ENCODE data around the gene PLCL2.

Gene PLCL2

GRCh38 chr3:17023006-17023664, 138.4 kb downstream of the PLCL2 start:
- DNase-seq (ENCODE audit: insufficient read length, low spot score) (no peak), FAIRE-seq (peak; percentile 87)
- TF ChIP-seq PAX5 (IDR thresholded peaks at IDR 0.05; ENCODE audit: insufficient read depth, low read length, severe bottlenecking) (no peak), TAF1 (IDR thresholded peaks at IDR 0.05; ENCODE audit: low read depth, low read length) (no peak), POLR2A (IDR thresholded peaks at IDR 0.05; ENCODE audit: low read depth, low read length) (no peak), POU2F2 (IDR thresholded peaks at IDR 0.05; ENCODE audit: low read depth, low read length) (no peak), POLR2AphosphoS5 (IDR thresholded peaks at IDR 0.05; ENCODE audit: low read depth, low read length) (no peak), SPI1 (IDR thresholded peaks at IDR 0.05; ENCODE audit: low read depth, low read length) (no peak)

GRCh38 chr3:17025594-17026139, 140.9 kb downstream of the PLCL2 start:
- FAIRE-seq: peak; percentile 43
- TF ChIP-seq POU2F2 (IDR thresholded peaks at IDR 0.05; ENCODE audit: low read depth, low read length): no peak
- no peak for DNase-seq (ENCODE audit: insufficient read length, low spot score)

DNA sequence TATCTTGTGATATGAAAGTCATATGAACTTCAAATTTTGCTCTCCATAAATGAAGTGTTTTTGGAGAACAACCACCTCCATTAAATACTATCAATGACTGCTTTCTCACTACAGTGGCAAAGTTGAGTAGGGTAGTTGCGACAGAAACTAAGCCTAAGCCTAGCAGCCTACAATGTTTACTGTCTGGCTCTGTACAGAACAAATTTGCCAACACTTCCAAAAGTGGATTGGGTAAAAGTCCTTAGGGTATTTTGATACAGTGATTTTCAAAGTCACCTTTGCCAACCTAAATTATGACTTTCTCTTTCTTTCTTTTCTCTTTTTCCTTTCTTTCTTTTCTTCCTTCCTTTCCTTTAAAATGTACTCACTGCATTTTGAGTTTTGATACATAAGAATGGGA, 142.6 kb downstream of the PLCL2 start:
- no peak for TF ChIP-seq TAF1 (IDR thresholded peaks at IDR 0.05; ENCODE audit: low read depth, low read length)
- DNase-seq (ENCODE audit: insufficient read length, low spot score): no peak
- FAIRE-seq: no peak

- TF ChIP-seq TAF1 (IDR thresholded peaks at IDR 0.05; ENCODE audit: low read depth, low read length): no peak
- TF ChIP-seq POLR2A (IDR thresholded peaks at IDR 0.05; ENCODE audit: low read depth, low read length): no peak
- TF ChIP-seq POU2F2 (IDR thresholded peaks at IDR 0.05; ENCODE audit: low read depth, low read length): no peak
- no peak for TF ChIP-seq PAX5 (IDR thresholded peaks at IDR 0.05; ENCODE audit: insufficient read depth, low read length, severe bottlenecking)
- TF ChIP-seq POLR2AphosphoS5 (IDR thresholded peaks at IDR 0.05; ENCODE audit: low read depth, low read length): no peak
- TF ChIP-seq SPI1 (IDR thresholded peaks at IDR 0.05; ENCODE audit: low read depth, low read length): no peak
- no peak for DNase-seq (ENCODE audit: insufficient read length, low spot score)
- no peak for FAIRE-seq
Measured at GRCh38 chr3:17028363-17028762, 143.6 kb downstream of the PLCL2 start.

DNA sequence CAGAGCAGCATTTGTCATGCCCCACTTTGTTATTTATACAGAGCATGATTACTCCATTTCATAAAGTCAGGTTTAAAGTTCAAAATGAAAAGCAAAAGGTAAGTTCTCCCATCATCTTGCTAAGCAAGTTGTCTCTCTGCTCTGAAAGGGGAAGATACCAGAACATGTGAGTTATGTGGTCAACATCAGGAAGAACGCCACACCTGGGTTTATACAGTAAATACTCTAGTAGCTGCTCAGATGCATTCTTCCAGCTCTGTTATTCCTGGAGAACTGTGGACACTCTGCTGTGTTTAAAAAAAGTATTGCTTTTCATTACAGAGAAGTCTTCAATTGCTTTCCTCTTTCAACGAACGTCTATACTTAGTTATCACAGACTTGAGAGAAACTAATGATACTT, 145.7 kb downstream of the PLCL2 start:
- TF ChIP-seq POLR2A (IDR thresholded peaks at IDR 0.05; ENCODE audit: low read depth, low read length): no peak
- no peak for TF ChIP-seq PAX5 (IDR thresholded peaks at IDR 0.05; ENCODE audit: insufficient read depth, low read length, severe bottlenecking)
- no peak for TF ChIP-seq POLR2AphosphoS5 (IDR thresholded peaks at IDR 0.05; ENCODE audit: low read depth, low read length)
- TF ChIP-seq TAF1 (IDR thresholded peaks at IDR 0.05; ENCODE audit: low read depth, low read length): no peak
- no peak for TF ChIP-seq SPI1 (IDR thresholded peaks at IDR 0.05; ENCODE audit: low read depth, low read length)
- no peak for TF ChIP-seq POU2F2 (IDR thresholded peaks at IDR 0.05; ENCODE audit: low read depth, low read length)
- no peak for DNase-seq (ENCODE audit: insufficient read length, low spot score)
- FAIRE-seq: peak; percentile 65

GRCh38 chr3:17030956-17031652, 146.3 kb downstream of the PLCL2 start:
- TF ChIP-seq SPI1 (IDR thresholded peaks at IDR 0.05; ENCODE audit: low read depth, low read length) (no peak), POLR2A (IDR thresholded peaks at IDR 0.05; ENCODE audit: low read depth, low read length) (no peak), POLR2AphosphoS5 (IDR thresholded peaks at IDR 0.05; ENCODE audit: low read depth, low read length) (no peak), PAX5 (IDR thresholded peaks at IDR 0.05; ENCODE audit: insufficient read depth, low read length, severe bottlenecking) (no peak), POU2F2 (IDR thresholded peaks at IDR 0.05; ENCODE audit: low read depth, low read length) (no peak)
- FAIRE-seq (peak; percentile 43), DNase-seq (ENCODE audit: insufficient read length, low spot score) (no peak)

- DNase-seq (ENCODE audit: insufficient read length, low spot score) (no peak), FAIRE-seq (peak; percentile 35)
- TF ChIP-seq POLR2AphosphoS5 (IDR thresholded peaks at IDR 0.05; ENCODE audit: low read depth, low read length) (no peak), TAF1 (IDR thresholded peaks at IDR 0.05; ENCODE audit: low read depth, low read length) (no peak), POLR2A (IDR thresholded peaks at IDR 0.05; ENCODE audit: low read depth, low read length) (no peak), PAX5 (IDR thresholded peaks at IDR 0.05; ENCODE audit: insufficient read depth, low read length, severe bottlenecking) (no peak), SPI1 (IDR thresholded peaks at IDR 0.05; ENCODE audit: low read depth, low read length) (no peak), POU2F2 (IDR thresholded peaks at IDR 0.05; ENCODE audit: low read depth, low read length) (no peak)
Measured at GRCh38 chr3:17032407-17033034, 147.8 kb downstream of the PLCL2 start.

DNA sequence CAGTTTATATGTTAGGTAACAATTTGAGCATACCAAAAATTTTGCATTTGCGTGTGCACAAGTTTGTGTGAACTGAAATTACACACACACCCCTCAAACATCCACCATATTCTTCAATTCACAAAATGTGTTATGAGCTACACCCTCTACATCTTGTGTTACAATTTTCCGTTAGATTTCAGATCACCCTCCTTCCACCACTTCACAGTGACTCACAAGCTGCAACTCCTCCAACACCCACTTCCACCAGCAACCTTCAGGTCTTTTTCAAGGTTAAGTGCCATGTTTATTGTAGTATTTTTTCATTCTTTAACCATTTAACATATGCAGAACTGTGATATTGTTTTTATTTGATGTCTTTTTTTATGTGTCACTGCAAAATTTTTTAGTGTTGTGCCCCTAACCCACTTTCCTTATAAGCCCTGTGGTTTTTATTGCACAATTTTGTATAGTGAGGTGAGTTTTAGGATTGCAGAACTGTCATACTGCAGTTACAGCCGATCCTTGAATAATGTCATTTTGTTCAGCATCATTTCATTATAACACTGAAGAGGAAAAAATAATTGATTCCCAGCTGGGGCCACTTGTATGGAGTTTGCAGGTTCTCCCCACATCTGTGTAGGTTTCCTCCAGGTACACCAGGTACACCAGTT, 148.9 kb downstream of the PLCL2 start:
- peak; percentile 33 for FAIRE-seq
- no peak for DNase-seq (ENCODE audit: insufficient read length, low spot score)
- TF ChIP-seq POLR2A (IDR thresholded peaks at IDR 0.05; ENCODE audit: low read depth, low read length) (no peak), POLR2AphosphoS5 (IDR thresholded peaks at IDR 0.05; ENCODE audit: low read depth, low read length) (no peak), TAF1 (IDR thresholded peaks at IDR 0.05; ENCODE audit: low read depth, low read length) (no peak), SPI1 (IDR thresholded peaks at IDR 0.05; ENCODE audit: low read depth, low read length) (no peak), PAX5 (IDR thresholded peaks at IDR 0.05; ENCODE audit: insufficient read depth, low read length, severe bottlenecking) (no peak), POU2F2 (IDR thresholded peaks at IDR 0.05; ENCODE audit: low read depth, low read length) (no peak)

DNA sequence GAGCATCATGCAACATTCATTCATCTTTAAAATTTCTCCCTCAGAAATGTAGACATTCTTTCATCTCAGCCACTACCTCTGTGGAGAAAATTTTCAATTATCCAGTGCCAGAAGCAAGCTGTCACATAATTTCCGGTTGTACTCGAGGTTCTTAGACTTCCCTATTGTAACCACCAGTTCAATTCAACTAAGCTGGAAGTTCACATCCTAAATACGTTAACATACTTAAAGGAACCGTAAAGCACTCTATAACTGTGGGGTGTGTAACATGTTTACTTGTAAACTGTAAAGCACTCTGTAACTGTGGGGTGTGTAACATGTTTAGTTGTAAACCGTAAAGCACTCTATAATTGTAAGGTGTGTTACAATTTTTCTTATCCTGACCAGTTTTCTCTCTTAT, 150.3 kb downstream of the PLCL2 start:
- DNase-seq (ENCODE audit: insufficient read length, low spot score) (no peak), FAIRE-seq (no peak)
- TF ChIP-seq PAX5 (IDR thresholded peaks at IDR 0.05; ENCODE audit: insufficient read depth, low read length, severe bottlenecking) (no peak), POLR2A (IDR thresholded peaks at IDR 0.05; ENCODE audit: low read depth, low read length) (no peak), POLR2AphosphoS5 (IDR thresholded peaks at IDR 0.05; ENCODE audit: low read depth, low read length) (no peak), TAF1 (IDR thresholded peaks at IDR 0.05; ENCODE audit: low read depth, low read length) (no peak), POU2F2 (IDR thresholded peaks at IDR 0.05; ENCODE audit: low read depth, low read length) (no peak), SPI1 (IDR thresholded peaks at IDR 0.05; ENCODE audit: low read depth, low read length) (no peak)
